Measurements from ENCODE around the gene RAB20. TPM values are rescaled to one million over a fixed set of nuclear protein-coding genes. Genes with fewer than 3 reads are reported as not detected.

RAB20 gene
- total RNA-seq, 1 donor from 2014 or later, result 17.7 TPM

DNA sequence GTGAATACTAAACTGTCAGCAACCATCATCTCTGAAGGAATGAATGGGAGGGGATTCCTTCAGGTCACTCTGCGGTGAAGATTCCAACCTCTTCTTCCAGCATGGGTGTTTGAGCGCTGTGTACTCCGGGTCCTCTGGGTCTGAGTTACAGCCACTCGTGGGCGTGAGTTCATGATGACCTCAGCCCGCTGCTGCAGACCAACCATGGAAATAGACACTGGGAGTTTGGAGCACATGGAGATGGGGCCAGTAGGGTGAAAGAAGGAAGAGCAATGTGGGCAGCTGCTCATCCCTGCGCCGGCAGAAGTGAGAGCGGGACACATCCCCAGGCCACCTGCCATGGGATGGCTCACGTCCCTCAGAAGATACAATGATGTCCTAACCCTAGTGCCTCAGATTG, 16.8 kb upstream of the RAB20 start:
- intact Hi-C loops (cut with DNase I), result no loop called here
- TF ChIP-seq CTCF (IDR thresholded peaks at IDR 0.05), result no peak
- DNase-seq (ENCODE audit: low spot score in 2 of 2), result no peak
- Histone ChIP-seq H3K36me3 (no peaks in the 10 kb centered on the region), H3K27me3 (no peaks in the 10 kb centered on the region), H3K4me1 (peaks cover 0 to 2% of the 10 kb centered on the region in 2 donors), H3K4me3 (no peak overlapping the region), H3K9me3 (no peaks in the 10 kb centered on the region), H3K27ac (no peak overlapping the region)

DNA sequence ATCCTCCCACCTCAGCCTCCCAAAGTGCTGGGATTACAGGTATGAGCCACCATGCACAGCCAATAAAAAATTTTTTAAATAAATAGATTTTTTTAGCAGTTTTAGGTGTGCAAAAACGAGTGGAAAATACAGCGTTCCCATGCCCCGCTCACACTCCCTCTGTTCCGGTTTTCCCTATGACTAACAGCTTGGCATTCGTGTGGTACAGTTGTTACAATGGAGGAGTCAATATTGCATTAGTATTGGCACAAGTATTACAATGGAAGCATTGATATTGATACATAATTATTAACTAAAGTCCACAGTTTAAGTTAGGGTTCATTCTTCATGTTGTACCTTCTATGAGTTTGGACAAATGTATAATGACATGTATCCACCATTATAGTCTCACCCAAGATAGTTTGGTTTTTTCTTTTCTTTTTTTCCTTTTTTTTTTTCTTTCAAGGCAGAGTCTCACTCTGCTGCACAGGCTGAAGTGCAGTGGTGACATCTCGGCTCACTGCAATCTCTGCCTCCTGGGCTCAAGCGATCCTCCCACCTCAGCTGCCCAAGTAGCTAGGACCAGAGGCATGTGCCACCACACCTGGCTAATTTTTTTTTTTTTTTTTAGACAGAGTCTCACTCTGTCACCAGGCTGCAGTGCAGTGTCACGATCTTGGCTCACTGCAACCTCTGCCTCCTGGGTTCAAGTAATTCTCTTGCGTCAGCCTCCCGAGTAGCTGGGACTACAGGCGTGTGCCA, 15.4 kb upstream of the RAB20 start:
- intact Hi-C loops (cut with DNase I), result no loop called here

DNA sequence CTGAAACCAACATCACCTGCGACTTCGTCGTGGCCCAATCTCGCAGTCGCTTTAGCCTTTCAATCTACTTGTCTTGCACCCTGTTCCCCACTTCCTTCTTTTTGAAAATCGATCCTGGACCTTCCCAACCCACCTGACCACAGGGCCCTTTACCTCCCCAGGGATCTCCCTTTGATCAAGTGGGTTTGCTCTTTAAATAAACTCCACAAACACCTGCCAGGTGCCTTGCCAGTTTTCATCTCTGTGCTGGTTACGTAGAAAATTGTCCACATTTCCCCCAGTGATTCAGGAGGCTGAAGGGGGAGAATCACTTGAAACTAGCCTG, 14.5 kb upstream of the RAB20 start:
- no peak overlapping the region for H3K4me3 ChIP-seq
- H3K27ac ChIP-seq, result no peak overlapping the region
- no peaks in the 10 kb centered on the region for H3K27me3 ChIP-seq
- no peaks in the 10 kb centered on the region for H3K36me3 ChIP-seq
- TF ChIP-seq CTCF (IDR thresholded peaks at IDR 0.05), result no peak
- peaks cover 0 to 2% of the 10 kb centered on the region in 2 donors for H3K4me1 ChIP-seq
- intact Hi-C loops (cut with DNase I), result no loop called here
- no peaks in the 10 kb centered on the region for H3K9me3 ChIP-seq
- no peak for DNase-seq (ENCODE audit: low spot score in 2 of 2)

More for the DNA sequence above, 15.4 kb upstream of the RAB20 start:
- DNase-seq (ENCODE audit: low spot score in 2 of 2), result no peak
- Histone ChIP-seq H3K9me3 (no peaks in the 10 kb centered on the region), H3K4me1 (peaks cover 0 to 2% of the 10 kb centered on the region in 2 donors), H3K27me3 (no peaks in the 10 kb centered on the region), H3K36me3 (no peaks in the 10 kb centered on the region), H3K27ac (no peak overlapping the region), H3K4me3 (no peak overlapping the region)
- no peak for TF ChIP-seq CTCF (IDR thresholded peaks at IDR 0.05)

DNA sequence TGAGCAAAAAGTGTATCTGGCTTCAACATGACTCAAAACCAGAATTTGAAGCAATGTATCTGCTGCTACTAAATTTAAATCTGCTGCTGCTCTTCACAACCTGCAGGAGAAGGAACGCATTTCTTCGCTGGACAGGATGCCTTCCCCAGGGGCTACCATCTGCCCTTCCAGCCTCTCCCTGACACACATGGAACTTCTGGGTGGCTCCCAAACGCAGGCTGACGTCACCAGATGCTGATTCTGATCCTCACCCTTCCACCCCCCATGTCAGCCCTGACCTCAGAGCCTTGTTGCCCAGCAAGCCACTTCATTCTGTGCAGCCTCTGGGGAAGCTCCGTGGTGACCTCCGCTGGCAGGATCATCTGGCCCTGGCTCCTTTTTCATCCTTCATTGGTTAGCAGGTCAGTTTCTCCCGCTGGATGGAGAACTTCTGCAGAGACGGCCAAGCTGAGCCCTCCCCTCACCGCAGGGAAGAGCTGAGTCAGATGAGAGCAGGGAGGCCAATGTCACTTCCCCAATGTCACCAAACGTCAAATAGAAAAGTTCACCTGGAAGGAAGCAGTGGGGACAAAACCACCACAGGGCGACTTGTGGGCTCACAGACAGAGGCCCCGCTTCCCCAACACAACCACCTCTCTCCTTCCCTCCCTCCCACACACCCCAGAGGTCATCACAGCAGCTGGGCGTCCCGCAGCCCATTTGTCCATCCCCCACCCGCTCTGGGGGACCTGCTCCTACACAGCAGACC, 14.0 kb upstream of the RAB20 start:
- H3K27ac ChIP-seq, result no peak overlapping the region
- no peak for DNase-seq (ENCODE audit: low spot score in 2 of 2)
- intact Hi-C loops (cut with DNase I), result no loop called here

DNA sequence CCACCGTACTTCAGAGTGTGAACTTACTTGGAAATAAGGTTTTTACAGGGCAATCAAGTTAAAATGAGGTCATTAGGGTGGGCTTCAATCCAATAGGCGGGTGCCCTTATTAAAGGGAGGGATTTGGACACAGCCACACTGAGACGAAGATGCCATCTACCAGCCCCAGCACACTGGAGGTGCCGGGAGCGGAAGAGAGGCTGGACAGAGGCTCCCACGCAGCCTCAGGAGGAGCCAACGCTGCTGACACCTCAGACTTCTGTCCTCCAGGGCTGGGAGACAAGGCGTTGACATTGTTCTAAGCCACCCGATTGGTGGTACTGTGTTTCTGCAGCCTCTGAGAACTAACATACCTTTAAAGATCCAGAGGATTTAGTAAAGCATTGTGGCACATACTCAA, 12.6 kb upstream of the RAB20 start:
- DNase-seq (ENCODE audit: low spot score in 2 of 2), result no peak
- intact Hi-C loops (cut with DNase I), result no loop called here
- no peak overlapping the region for H3K4me3 ChIP-seq
- no peaks in the 10 kb centered on the region for H3K36me3 ChIP-seq
- no peak overlapping the region for H3K27ac ChIP-seq
- no peaks in the 10 kb centered on the region for H3K9me3 ChIP-seq
- no peak for TF ChIP-seq CTCF (IDR thresholded peaks at IDR 0.05)
- no peaks in the 10 kb centered on the region for H3K27me3 ChIP-seq
- H3K4me1 ChIP-seq, result peaks cover 0 to 2% of the 10 kb centered on the region in 2 donors

More for the DNA sequence above, 14.0 kb upstream of the RAB20 start:
- Histone ChIP-seq H3K4me3 (no peak overlapping the region), H3K36me3 (no peaks in the 10 kb centered on the region), H3K27me3 (no peaks in the 10 kb centered on the region), H3K4me1 (peaks cover 0 to 2% of the 10 kb centered on the region in 2 donors), H3K9me3 (no peaks in the 10 kb centered on the region)
- no peak for TF ChIP-seq CTCF (IDR thresholded peaks at IDR 0.05)
